Endothelial cell of umbilical vein (primary cell): Measurements from ENCODE around the gene C3orf38. TPM values are rescaled to one million over a fixed set of nuclear protein-coding genes. Genes with fewer than 3 reads are reported as not detected.

Source experiments
- BruUV-seq: library from RNA; stranded (reverse); fragments of 400-500 nt; replicated peaks from 2 replicates; lab custom pipeline; 2021; lab: Mats Ljungman, UMichigan
- CTCF ChIA-PET: fragments of 300-600, 350-600 bp; sonication (Branson Sonifier 250); formaldehyde crosslinking; loops from one replicate; lab custom pipeline; 2021; ENCODE audit warnings: antibody characterized with exemption, inconsistent platforms; lab: Charles Lee
- POLR2A ChIA-PET: fragments of 300-600, 350-600 bp; sonication (Branson Sonifier 250); formaldehyde crosslinking; loops from one replicate; lab custom pipeline; 2021; ENCODE audit warnings: antibody characterized with exemption, inconsistent platforms; lab: Charles Lee
- DNase-seq: peaks from one replicate; pipeline ENCODE4 v3.0.0-alpha.2; 2011; ENCODE audit warnings: low read depth, low spot score
- FAIRE-seq: peaks from 2 replicates; lab custom pipeline; 2011; peaks lifted over from hg19 to GRCh38; lab: Jason Lieb, UNC
- H2AFZ ChIP-seq: 2 replicates; pipeline ENCODE4 v1.6.0; 2012; ENCODE audit warnings: low read depth, low read length, control low read depth, inconsistent platforms
- H3K27ac ChIP-seq: 2 replicates; pipeline ENCODE4 v1.5.1; 2011; ENCODE audit warnings: low read depth, mild to moderate bottlenecking, control low read depth, low read length, moderate library complexity; ENCODE audit not compliant: insufficient read depth
- H3K27me3 ChIP-seq, 2 experiments: 2 replicates each; pipeline versions ENCODE4 v1.6.0 to v1.6.1; 2011; ENCODE audit warnings: low read length in 2 of 2, mixed read lengths in 1 of 2; ENCODE audit not compliant: control insufficient read depth in 2 of 2, insufficient read depth in 2 of 2
- H3K36me3 ChIP-seq, 2 experiments: 2 replicates in 1 of 2; 3 replicates in 1 of 2; pipeline ENCODE4 v1.5.1; 2011; ENCODE audit warnings: low read length in 2 of 2, mild to moderate bottlenecking in 1 of 2, moderate library complexity in 1 of 2; ENCODE audit not compliant: control insufficient read depth in 2 of 2, insufficient read depth in 2 of 2; ENCODE audit errors: extremely low read depth in 1 of 2
- H3K4me1 ChIP-seq: 3 replicates; pipeline ENCODE4 v1.5.1; 2011; ENCODE audit warnings: mild to moderate bottlenecking, low read length; ENCODE audit not compliant: control insufficient read depth, insufficient read depth; ENCODE audit errors: extremely low read depth
- H3K4me2 ChIP-seq: 2 replicates; pipeline ENCODE4 v1.6.1; 2011; ENCODE audit warnings: low read length, control low read depth, mixed read lengths; ENCODE audit not compliant: insufficient read depth
- H3K4me3 ChIP-seq, 3 experiments: fragments of 200-600 bp in 1 of 3; sonication (generic), shearing (Covaris generic) in 1 of 3; replicated peaks in 1 of 3; 2 replicates each; pipeline ENCODE4 v1.5.1; 2011 to 2016; ENCODE audit warnings: control low read depth in 3 of 3, low read length in 3 of 3, mild to moderate bottlenecking in 2 of 3, inconsistent platforms in 1 of 3, low read depth in 1 of 3, moderate library complexity in 1 of 3; ENCODE audit not compliant: insufficient read depth in 1 of 3
- H3K79me2 ChIP-seq: 2 replicates; pipeline ENCODE4 v1.6.0; 2012; ENCODE audit warnings: low read length, inconsistent platforms; ENCODE audit not compliant: control insufficient read depth, insufficient read depth
- H3K9ac ChIP-seq: replicated peaks from 2 replicates; pipeline ENCODE3; 2011; ENCODE audit warnings: low read length, control low read depth; ENCODE audit not compliant: insufficient read depth; ENCODE audit errors: extremely low read depth
- H3K9me1 ChIP-seq: replicated peaks from 3 replicates; pipeline ENCODE4 v1.6.0; 2011; ENCODE audit warnings: mild to moderate bottlenecking, low read length; ENCODE audit not compliant: control insufficient read depth, insufficient read depth; ENCODE audit errors: extremely low read depth
- H3K9me3 ChIP-seq: replicated peaks from 2 replicates; pipeline ENCODE4 v1.5.1; 2012; ENCODE audit warnings: low read length, inconsistent platforms; ENCODE audit not compliant: control insufficient read depth, insufficient read depth
- H4K20me1 ChIP-seq: replicated peaks from 2 replicates; pipeline ENCODE3; 2011; ENCODE audit warnings: mild to moderate bottlenecking, low read length; ENCODE audit not compliant: control insufficient read depth, insufficient read depth; ENCODE audit errors: extremely low read depth
- POLR2A ChIP-seq: IDR thresholded peaks from 2 replicates; pipeline ENCODE4 v1.6.1; 2012; ENCODE audit warnings: low read depth, mild to moderate bottlenecking, control low read depth, low read length
- dilution Hi-C: fragments of 300-500 bp; cut with MboI; formaldehyde crosslinking; loops from one replicate; pipeline ENCODE4 v1.15.0; 2019; ENCODE audit warnings: low sequenced_read_pairs; ENCODE audit not compliant: extremely low pct_ligation_motif_present
- intact Hi-C: fragments of 100-400 bp; cut with micrococcal nuclease; formaldehyde crosslinking; loops from one replicate; pipeline ENCODE4 v1.10.0; 2022
- polyA plus RNA-seq, 4 experiments: library from polyadenylated mRNA; depleted of rRNA in 3 of 4; stranded (reverse) in 3 of 4; unstranded in 1 of 4; fragments of >200 nt; gene quantifications; 2 replicates each; pipeline versions ENCODE4 v1.2.1 to v1.2.3, GENCODE V29; 2011 to 2012; ENCODE audit warnings: missing spikeins in 1 of 4
- total RNA-seq: library from RNA; stranded (reverse); gene quantifications from 2 replicates; pipeline ENCODE4 v1.2.3, GENCODE V29; 2021
- TF ChIP-seq, protein P1 (sequence below), 2 donors: IDR thresholded peaks; 1 replicate in 1 of 2; 2 replicates in 1 of 2; pipeline ENCODE4 v1.5.1; 2011; ENCODE audit warnings: low read length in 2 of 2, mild to moderate bottlenecking in 2 of 2, moderate library complexity in 2 of 2, control low read depth in 1 of 2, inconsistent platforms in 1 of 2, low read depth in 1 of 2; ENCODE audit not compliant: insufficient read depth in 1 of 2; ENCODE audit errors: extremely low read depth in 1 of 2

The C3orf38 gene
- total and polyA plus RNA-seq, 2 donors (not counting 3 experiments of a cell fraction or from before 2014, with no cell fraction given): 5.2 to 17.9 TPM

DNA sequence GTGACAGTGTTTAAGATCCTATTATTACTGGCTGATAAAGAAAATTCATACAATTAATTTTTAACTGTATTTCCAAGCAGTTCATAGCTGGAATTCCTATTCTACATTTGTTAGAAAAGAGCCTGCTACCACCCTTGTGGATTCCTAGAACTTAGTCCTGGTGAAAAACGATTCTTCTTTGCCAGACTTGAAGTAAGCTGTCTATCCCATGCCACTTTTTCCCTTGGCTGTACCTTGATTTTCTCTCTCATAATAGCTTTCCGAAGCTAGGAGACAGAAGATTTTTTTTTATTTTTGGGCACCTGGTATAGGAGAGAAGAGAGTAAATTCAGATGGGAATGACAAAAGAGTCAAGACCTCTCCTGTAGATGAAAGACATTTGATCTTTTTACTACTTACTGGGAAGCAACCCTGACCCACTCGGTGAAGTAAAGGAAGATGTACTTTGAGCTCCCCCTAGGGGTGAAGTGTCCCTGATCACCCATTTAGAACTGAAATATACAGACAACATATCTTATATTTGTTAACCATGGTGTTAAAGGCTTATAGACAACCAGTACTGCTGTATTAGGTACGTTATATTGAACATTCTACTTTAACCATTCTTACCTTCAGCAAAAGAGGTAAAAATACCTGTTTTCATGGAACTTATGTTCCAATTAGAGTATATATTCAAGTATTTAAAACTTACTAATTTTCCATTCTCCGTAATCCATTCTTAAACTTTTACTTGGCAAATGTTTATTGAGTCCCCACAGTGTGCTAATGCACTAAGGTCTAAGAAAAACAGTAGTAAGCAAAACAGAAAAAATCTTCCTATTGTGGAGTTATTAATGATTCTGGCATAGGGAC, 36.2 kb upstream of the C3orf38 start:
- no peak overlapping the region for H3K4me2 ChIP-seq
- BruUV-seq: no TSS peak
- dilution Hi-C loops: no loop called here

More for the DNA sequence above, 36.2 kb upstream of the C3orf38 start:
- intact Hi-C loops: loop anchor here (1.0 to 5.0 kb wide), 5 partner anchors 54 to 609 kb away; partner anchors contain the start of genes CGGBP1 and ZNF654
- H3K4me1 ChIP-seq: no peaks in the 10 kb centered on the region
- H3K9ac ChIP-seq: no peak overlapping the region
- H3K9me3 ChIP-seq: no peaks in the 10 kb centered on the region
- H3K27ac ChIP-seq: peak overlapping the region; percentile 3
- TF ChIP-seq, protein P1, sequence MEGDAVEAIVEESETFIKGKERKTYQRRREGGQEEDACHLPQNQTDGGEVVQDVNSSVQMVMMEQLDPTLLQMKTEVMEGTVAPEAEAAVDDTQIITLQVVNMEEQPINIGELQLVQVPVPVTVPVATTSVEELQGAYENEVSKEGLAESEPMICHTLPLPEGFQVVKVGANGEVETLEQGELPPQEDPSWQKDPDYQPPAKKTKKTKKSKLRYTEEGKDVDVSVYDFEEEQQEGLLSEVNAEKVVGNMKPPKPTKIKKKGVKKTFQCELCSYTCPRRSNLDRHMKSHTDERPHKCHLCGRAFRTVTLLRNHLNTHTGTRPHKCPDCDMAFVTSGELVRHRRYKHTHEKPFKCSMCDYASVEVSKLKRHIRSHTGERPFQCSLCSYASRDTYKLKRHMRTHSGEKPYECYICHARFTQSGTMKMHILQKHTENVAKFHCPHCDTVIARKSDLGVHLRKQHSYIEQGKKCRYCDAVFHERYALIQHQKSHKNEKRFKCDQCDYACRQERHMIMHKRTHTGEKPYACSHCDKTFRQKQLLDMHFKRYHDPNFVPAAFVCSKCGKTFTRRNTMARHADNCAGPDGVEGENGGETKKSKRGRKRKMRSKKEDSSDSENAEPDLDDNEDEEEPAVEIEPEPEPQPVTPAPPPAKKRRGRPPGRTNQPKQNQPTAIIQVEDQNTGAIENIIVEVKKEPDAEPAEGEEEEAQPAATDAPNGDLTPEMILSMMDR (IDR thresholded peaks at IDR 0.05; ENCODE audit: extremely low read depth in 1 of 2, insufficient read depth in 1 of 2, low read depth in 1 of 2, low read length in 2 of 2): peak; percentile 59 to 62
- no peak for TF ChIP-seq POLR2A
- H3K36me3 ChIP-seq: peaks cover 0 to 2% of the 10 kb centered on the region in 2 experiments
- peak; percentile 84 for DNase-seq
- no peak overlapping the region for H3K4me3 ChIP-seq
- no peaks in the 10 kb centered on the region for H3K9me1 ChIP-seq
- no peak overlapping the region for H2AFZ ChIP-seq
- CTCF ChIA-PET: interaction anchor here (0.6 to 6.2 kb wide), 45 partner anchors 10 to 1340 kb away, joined by 3 to 112 read pairs (median 5); partner anchors contain the start of genes C3orf38 and CGGBP1
- no peaks in the 10 kb centered on the region for H3K27me3 ChIP-seq
- peaks cover 22% of the 10 kb centered on the region for H3K79me2 ChIP-seq
- POLR2A ChIA-PET: no interaction called here
- no peaks in the 10 kb centered on the region for H4K20me1 ChIP-seq
- FAIRE-seq: peak; percentile 58
